Astrocyte (in vitro differentiated cells and primary cell): ENCODE results near the gene PEPD. TPM values are rescaled to one million over a fixed set of nuclear protein-coding genes. Genes with fewer than 3 reads are reported as not detected.

Source experiments
- DNase-seq: peaks from one replicate; pipeline ENCODE4 v3.0.0-alpha.2; 2010; ENCODE audit warnings: low read depth
- FAIRE-seq: peaks from 2 replicates; lab custom pipeline; 2011; peaks lifted over from hg19 to GRCh38; lab: Jason Lieb, UNC
- H2AFZ ChIP-seq: 2 replicates; pipeline ENCODE4 v1.6.0; 2012; ENCODE audit warnings: low read depth, low read length, inconsistent platforms
- H3K27ac ChIP-seq: 2 replicates; pipeline ENCODE4 v1.5.1; 2011; ENCODE audit warnings: low read depth, low read length, inconsistent platforms
- H3K27me3 ChIP-seq: 2 replicates; pipeline ENCODE4 v1.6.0; 2011; ENCODE audit warnings: low read length, inconsistent platforms; ENCODE audit not compliant: insufficient read depth
- H3K36me3 ChIP-seq: 2 replicates; pipeline ENCODE4 v1.5.1; 2011; ENCODE audit warnings: low read length, inconsistent platforms; ENCODE audit not compliant: insufficient read depth
- H3K4me1 ChIP-seq: 2 replicates; pipeline ENCODE4 v1.5.1; 2011; ENCODE audit warnings: low read length, inconsistent platforms; ENCODE audit not compliant: insufficient read depth
- H3K4me2 ChIP-seq: 2 replicates; pipeline ENCODE4 v1.6.0; 2012; ENCODE audit warnings: low read length, inconsistent platforms
- H3K4me3 ChIP-seq: 2 replicates; pipeline ENCODE4 v1.5.1; 2011; ENCODE audit warnings: low read depth, mild to moderate bottlenecking, low read length, inconsistent platforms; ENCODE audit not compliant: insufficient read depth
- H3K79me2 ChIP-seq: 2 replicates; pipeline ENCODE4 v1.6.0; 2012; ENCODE audit warnings: mild to moderate bottlenecking, low read length, inconsistent platforms; ENCODE audit not compliant: insufficient read depth
- H3K9ac ChIP-seq: 2 replicates; pipeline ENCODE4 v1.6.0; 2012; ENCODE audit warnings: mild to moderate bottlenecking, low read length, inconsistent platforms
- H3K9me3 ChIP-seq: 2 replicates; pipeline ENCODE4 v1.5.1; 2012; ENCODE audit warnings: low read depth, mild to moderate bottlenecking, low read length, inconsistent platforms; ENCODE audit not compliant: insufficient read depth
- H4K20me1 ChIP-seq: 2 replicates; pipeline ENCODE4 v1.6.0; 2012; ENCODE audit warnings: low read length, inconsistent platforms; ENCODE audit not compliant: insufficient read depth
- H3K27ac Mint-ChIP-seq: one replicate; pipeline ENCODE4 v1.8.0; 2021; ENCODE audit warnings: mild to moderate bottlenecking, mixed read lengths; ENCODE audit not compliant: unreplicated experiment
- H3K27me3 Mint-ChIP-seq: one replicate; pipeline ENCODE4 v1.8.0; 2021; ENCODE audit warnings: low read depth, mixed read lengths; ENCODE audit not compliant: unreplicated experiment
- H3K36me3 Mint-ChIP-seq: one replicate; pipeline ENCODE4 v1.8.0; 2021; ENCODE audit warnings: low read depth, mixed read lengths; ENCODE audit not compliant: unreplicated experiment
- H3K4me1 Mint-ChIP-seq: one replicate; pipeline ENCODE4 v1.8.0; 2021; ENCODE audit warnings: low read depth, mixed read lengths; ENCODE audit not compliant: unreplicated experiment
- H3K4me3 Mint-ChIP-seq: one replicate; pipeline ENCODE4 v1.8.0; 2021; ENCODE audit warnings: mild to moderate bottlenecking, moderate library complexity, mixed read lengths; ENCODE audit not compliant: unreplicated experiment
- H3K9me3 Mint-ChIP-seq: one replicate; pipeline ENCODE4 v1.8.0; 2021; ENCODE audit warnings: mild to moderate bottlenecking, mixed read lengths; ENCODE audit not compliant: unreplicated experiment
- EZH2 ChIP-seq: IDR thresholded peaks from 2 replicates; pipeline ENCODE4 v1.6.1; 2012; ENCODE audit warnings: mild to moderate bottlenecking, low read length, inconsistent platforms; ENCODE audit not compliant: insufficient read depth
- total RNA-seq: library from RNA; stranded (reverse); gene quantifications from 2 replicates; pipeline ENCODE4 v1.2.1, GENCODE V29; 2021
- TF ChIP-seq, protein P1 (sequence below): IDR thresholded peaks from 2 replicates; pipeline ENCODE4 v1.5.1; 2011; ENCODE audit warnings: low read depth, mild to moderate bottlenecking, inconsistent platforms, low read length, moderate library complexity; ENCODE audit not compliant: insufficient read depth

PEPD gene
- total RNA-seq, 1 donor from 2014 or later: 37.9 TPM

DNA sequence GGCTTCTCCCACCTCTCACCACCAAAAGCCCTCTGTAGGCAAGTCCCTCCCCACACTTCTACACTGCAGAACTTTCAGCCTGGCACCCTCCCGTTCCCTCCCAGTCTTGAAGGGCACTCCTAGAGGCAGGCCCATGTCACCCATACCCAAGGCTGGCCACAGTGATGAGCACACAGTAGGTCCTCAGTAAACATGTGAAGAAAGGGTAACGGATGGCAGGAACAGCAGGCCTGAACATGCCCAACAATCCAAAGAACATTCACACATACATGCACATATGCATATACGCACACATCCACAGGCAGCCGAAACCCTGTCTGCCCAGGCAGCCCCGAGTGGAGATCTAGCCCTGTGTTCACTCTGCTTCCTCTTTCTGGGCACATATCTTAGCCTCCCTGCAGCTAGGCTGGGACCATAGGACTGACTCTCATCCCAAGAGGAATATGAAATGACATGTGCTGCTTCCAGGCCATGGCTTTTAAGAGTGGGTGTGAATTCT is 92.9 kb downstream of the PEPD start:
- DNase-seq (no peak), FAIRE-seq (no peak)
- no peaks in the 10 kb centered on the region for H3K79me2 ChIP-seq
- no peaks in the 10 kb centered on the region for H3K36me3 ChIP-seq
- H3K4me1 ChIP-seq: no peaks in the 10 kb centered on the region
- H3K27me3 ChIP-seq: no peaks in the 10 kb centered on the region
- Mint-ChIP-seq H3K4me1 (no peaks in the 10 kb centered on the region), H3K27me3 (peaks cover 3% of the 10 kb centered on the region), H3K27ac (no peak overlapping the region), H3K9me3 (peaks cover 4% of the 10 kb centered on the region), H3K4me3 (no peak overlapping the region), H3K36me3 (no peaks in the 10 kb centered on the region)
- no peak overlapping the region for H3K9ac ChIP-seq
- no peak overlapping the region for H3K4me2 ChIP-seq
- no peak overlapping the region for H3K27ac ChIP-seq
- TF ChIP-seq EZH2: no peak
- TF ChIP-seq, protein P1, sequence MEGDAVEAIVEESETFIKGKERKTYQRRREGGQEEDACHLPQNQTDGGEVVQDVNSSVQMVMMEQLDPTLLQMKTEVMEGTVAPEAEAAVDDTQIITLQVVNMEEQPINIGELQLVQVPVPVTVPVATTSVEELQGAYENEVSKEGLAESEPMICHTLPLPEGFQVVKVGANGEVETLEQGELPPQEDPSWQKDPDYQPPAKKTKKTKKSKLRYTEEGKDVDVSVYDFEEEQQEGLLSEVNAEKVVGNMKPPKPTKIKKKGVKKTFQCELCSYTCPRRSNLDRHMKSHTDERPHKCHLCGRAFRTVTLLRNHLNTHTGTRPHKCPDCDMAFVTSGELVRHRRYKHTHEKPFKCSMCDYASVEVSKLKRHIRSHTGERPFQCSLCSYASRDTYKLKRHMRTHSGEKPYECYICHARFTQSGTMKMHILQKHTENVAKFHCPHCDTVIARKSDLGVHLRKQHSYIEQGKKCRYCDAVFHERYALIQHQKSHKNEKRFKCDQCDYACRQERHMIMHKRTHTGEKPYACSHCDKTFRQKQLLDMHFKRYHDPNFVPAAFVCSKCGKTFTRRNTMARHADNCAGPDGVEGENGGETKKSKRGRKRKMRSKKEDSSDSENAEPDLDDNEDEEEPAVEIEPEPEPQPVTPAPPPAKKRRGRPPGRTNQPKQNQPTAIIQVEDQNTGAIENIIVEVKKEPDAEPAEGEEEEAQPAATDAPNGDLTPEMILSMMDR: no peak
- H2AFZ ChIP-seq: no peak overlapping the region
- no peaks in the 10 kb centered on the region for H3K9me3 ChIP-seq
- H4K20me1 ChIP-seq: peaks cover 6% of the 10 kb centered on the region
- no peak overlapping the region for H3K4me3 ChIP-seq

DNA sequence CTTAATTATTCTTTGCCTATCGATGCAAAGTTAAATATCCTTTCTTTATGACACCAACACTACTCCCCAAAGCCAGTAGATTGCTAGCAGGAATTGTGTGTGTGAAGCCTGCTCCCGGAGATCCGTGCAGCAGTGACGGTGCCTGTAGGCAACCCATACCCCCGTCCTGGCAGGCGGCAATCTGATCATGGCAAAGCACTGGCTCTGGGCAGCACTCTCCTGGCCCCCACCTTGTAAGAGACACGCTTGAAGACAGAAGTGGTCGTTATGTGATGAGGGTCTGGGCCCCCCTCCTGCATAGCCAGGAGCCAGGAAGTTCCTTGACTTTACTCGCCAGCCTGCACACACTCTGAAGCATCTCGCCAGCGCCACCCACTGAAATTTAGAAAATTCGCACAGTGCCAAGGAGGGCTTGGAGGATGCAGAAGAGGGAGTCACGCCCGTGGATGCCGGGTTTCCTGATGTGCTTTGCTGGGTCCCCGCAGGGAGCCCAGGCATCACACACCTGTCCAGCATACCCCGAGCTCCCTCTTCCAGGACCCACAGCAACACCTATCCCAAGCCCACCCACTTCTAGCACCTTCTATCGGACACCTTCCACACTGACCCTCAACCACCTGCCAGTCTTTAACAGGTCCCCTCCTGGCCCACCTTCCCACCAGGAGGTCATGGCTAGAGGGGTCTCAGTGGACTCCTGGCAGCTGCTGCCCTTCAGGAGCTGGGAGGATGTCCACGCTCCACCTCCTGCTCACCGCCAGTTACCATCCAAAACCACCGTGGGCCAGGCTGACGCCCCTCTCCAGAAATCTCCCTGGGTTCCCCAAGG is 93.6 kb downstream of the PEPD start:
- peaks cover 4% of the 10 kb centered on the region for H3K9me3 Mint-ChIP-seq
- FAIRE-seq (no peak), DNase-seq (no peak)

More for the DNA sequence above, 93.6 kb downstream of the PEPD start:
- Mint-ChIP-seq H3K4me1 (no peaks in the 10 kb centered on the region), H3K36me3 (no peaks in the 10 kb centered on the region), H3K27ac (no peak overlapping the region), H3K27me3 (peaks cover 3% of the 10 kb centered on the region), H3K4me3 (no peak overlapping the region)
- Histone ChIP-seq H3K9ac (no peak overlapping the region), H4K20me1 (peaks cover 6% of the 10 kb centered on the region), H3K4me3 (no peak overlapping the region), H3K27me3 (no peaks in the 10 kb centered on the region), H3K4me2 (no peak overlapping the region), H2AFZ (no peak overlapping the region), H3K36me3 (no peaks in the 10 kb centered on the region), H3K27ac (no peak overlapping the region), H3K9me3 (no peaks in the 10 kb centered on the region), H3K4me1 (no peaks in the 10 kb centered on the region), H3K79me2 (no peaks in the 10 kb centered on the region)
- TF ChIP-seq, protein P1: no peak
- TF ChIP-seq EZH2: no peak
